ENCODE data around the gene ZBTB24.
A peak's percentile ranks its signal among the peaks of the same experiment; 100 is the strongest.
"Not testable (repeated sequence)": the region's sequence is repeated elsewhere in the genome, so short reads cannot be mapped to it uniquely, and the experiment has no call there.

ZBTB24 gene

GRCh38 chr6:109482905-109483734 is at the start of gene ZBTB24:
Gene ZBTB24 (minus strand): TSS chr6:109483219. CDS start chr6:109482026, 1,193 bp downstream.
- peak; percentile 79 to 97 for DNase-seq (ENCODE audit: low spot score in 2 of 2)
- Histone ChIP-seq H3K4me3 (peak within 1 kb of the TSS; percentile 67), H3K9me3 (no peaks in the 10 kb centered on the region), H3K36me3 (replicated peaks) (peaks cover 34% of the 10 kb centered on the region), H3K27me3 (ENCODE audit: low read depth) (no peaks in the 10 kb centered on the region), H3K4me1 (peaks cover 40% of the 10 kb centered on the region)
- in situ Hi-C loops (cut with MboI; ENCODE audit: low sequenced_read_pairs), result no loop called here

- in situ Hi-C loops (cut with MboI; ENCODE audit: low sequenced_read_pairs), result no loop called here
- peaks cover 12% of the 10 kb centered on the region for H3K27me3 ChIP-seq (ENCODE audit: low read depth)
- H3K4me1 ChIP-seq, result no peaks in the 10 kb centered on the region
- H3K4me3 ChIP-seq, result no peak overlapping the region
- H3K9me3 ChIP-seq, result no peaks in the 10 kb centered on the region; the same call in 1 of the 2 replicates
- H3K36me3 ChIP-seq (replicated peaks), result no peaks in the 10 kb centered on the region
- no peak for DNase-seq (ENCODE audit: low spot score in 2 of 2)
These were observed 48.4 kb upstream of the ZBTB24 start for GRCh38 chr6:109531446-109531845.

- no peaks in the 10 kb centered on the region; the same call in 1 of the 2 replicates for H3K9me3 ChIP-seq
- no peaks in the 10 kb centered on the region for H3K36me3 ChIP-seq (replicated peaks)
- peak; percentile 24 to 25 for DNase-seq (ENCODE audit: low spot score in 2 of 2)
- H3K27me3 ChIP-seq (ENCODE audit: low read depth), result peaks cover 10% of the 10 kb centered on the region
- no peak overlapping the region for H3K4me3 ChIP-seq
- H3K4me1 ChIP-seq, result no peaks in the 10 kb centered on the region
- in situ Hi-C loops (cut with MboI; ENCODE audit: low sequenced_read_pairs), result loop anchor here (10.0 kb wide), 2 partner anchors 517 to 867 kb away; no protein-coding TSS in a partner anchor
These were observed 45.0 kb upstream of the ZBTB24 start for GRCh38 chr6:109527989-109528388.

GRCh38 chr6:109526905-109527628 is 44.0 kb upstream of the ZBTB24 start:
- Histone ChIP-seq H3K9me3 (no peaks in the 10 kb centered on the region; the same call in 1 of the 2 replicates), H3K36me3 (replicated peaks) (no peaks in the 10 kb centered on the region), H3K27me3 (ENCODE audit: low read depth) (peaks cover 8% of the 10 kb centered on the region), H3K4me1 (no peaks in the 10 kb centered on the region), H3K4me3 (no peak overlapping the region)
- peak; percentile 72 for DNase-seq (ENCODE audit: low spot score in 2 of 2)
- in situ Hi-C loops (cut with MboI; ENCODE audit: low sequenced_read_pairs), result loop anchor here (10.0 kb wide), 2 partner anchors 518 to 868 kb away; no protein-coding TSS in a partner anchor

GRCh38 chr6:109524129-109524528 is 41.1 kb upstream of the ZBTB24 start:
- no peaks in the 10 kb centered on the region for H3K9me3 ChIP-seq
- in situ Hi-C loops (cut with MboI; ENCODE audit: low sequenced_read_pairs), result loop anchor here (10.0 kb wide), 2 partner anchors 521 to 871 kb away; no protein-coding TSS in a partner anchor
- H3K4me1 ChIP-seq, result no peaks in the 10 kb centered on the region
- no peak overlapping the region for H3K4me3 ChIP-seq
- no peaks in the 10 kb centered on the region for H3K36me3 ChIP-seq (replicated peaks)
- DNase-seq (ENCODE audit: low spot score in 2 of 2), result no peak
- H3K27me3 ChIP-seq (ENCODE audit: low read depth), result peaks cover 5% of the 10 kb centered on the region; the same call in 1 of the 2 replicates

GRCh38 chr6:109523478-109523877 is 40.5 kb upstream of the ZBTB24 start:
- Histone ChIP-seq H3K9me3 (no peaks in the 10 kb centered on the region), H3K27me3 (ENCODE audit: low read depth) (peaks cover 4% of the 10 kb centered on the region; the same call in 1 of the 2 replicates), H3K36me3 (replicated peaks) (no peaks in the 10 kb centered on the region), H3K4me3 (no peak overlapping the region), H3K4me1 (no peaks in the 10 kb centered on the region)
- in situ Hi-C loops (cut with MboI; ENCODE audit: low sequenced_read_pairs), result loop anchor here (10.0 kb wide), 2 partner anchors 521 to 871 kb away; no protein-coding TSS in a partner anchor
- DNase-seq (ENCODE audit: low spot score in 2 of 2), result no peak

GRCh38 chr6:109521080-109521479 is 38.1 kb upstream of the ZBTB24 start:
- no peaks in the 10 kb centered on the region for H3K36me3 ChIP-seq (replicated peaks)
- no peaks in the 10 kb centered on the region for H3K27me3 ChIP-seq (ENCODE audit: low read depth)
- in situ Hi-C loops (cut with MboI; ENCODE audit: low sequenced_read_pairs), result loop anchor here (10.0 kb wide), 2 partner anchors 524 to 874 kb away; no protein-coding TSS in a partner anchor
- no peaks in the 10 kb centered on the region for H3K9me3 ChIP-seq
- no peak for DNase-seq (ENCODE audit: low spot score in 2 of 2)
- no peak overlapping the region for H3K4me3 ChIP-seq
- H3K4me1 ChIP-seq, result no peaks in the 10 kb centered on the region

- H3K27me3 ChIP-seq (ENCODE audit: low read depth); H3K4me3 ChIP-seq; H3K4me1 ChIP-seq; DNase-seq (ENCODE audit: low spot score in 2 of 2); H3K9me3 ChIP-seq; H3K36me3 ChIP-seq (replicated peaks): not testable (repeated sequence)
- in situ Hi-C loops (cut with MboI; ENCODE audit: low sequenced_read_pairs), result loop anchor here (10.0 kb wide), 2 partner anchors 525 to 875 kb away; no protein-coding TSS in a partner anchor
These were observed 36.6 kb upstream of the ZBTB24 start for GRCh38 chr6:109519647-109520046.

GRCh38 chr6:109516929-109517328 is 33.9 kb upstream of the ZBTB24 start:
- in situ Hi-C loops (cut with MboI; ENCODE audit: low sequenced_read_pairs), result no loop called here
- H3K4me3 ChIP-seq, result no peak overlapping the region

GRCh38 chr6:109515781-109516409 is 32.9 kb upstream of the ZBTB24 start:
- in situ Hi-C loops (cut with MboI; ENCODE audit: low sequenced_read_pairs), result no loop called here
- H3K27me3 ChIP-seq (ENCODE audit: low read depth), result no peaks in the 10 kb centered on the region
- H3K9me3 ChIP-seq, result no peaks in the 10 kb centered on the region
- H3K4me3 ChIP-seq, result no peak overlapping the region
- DNase-seq (ENCODE audit: low spot score in 2 of 2), result no peak
- peaks cover 16% of the 10 kb centered on the region for H3K4me1 ChIP-seq
- no peaks in the 10 kb centered on the region for H3K36me3 ChIP-seq (replicated peaks)

More at GRCh38 chr6:109516929-109517328, 33.9 kb upstream of the ZBTB24 start:
- Histone ChIP-seq H3K27me3 (ENCODE audit: low read depth) (no peaks in the 10 kb centered on the region), H3K36me3 (replicated peaks) (no peaks in the 10 kb centered on the region), H3K9me3 (no peaks in the 10 kb centered on the region), H3K4me1 (peaks cover 16% of the 10 kb centered on the region)
- DNase-seq (ENCODE audit: low spot score in 2 of 2), result no peak

- peaks cover 16% of the 10 kb centered on the region for H3K4me1 ChIP-seq
- H3K36me3 ChIP-seq (replicated peaks), result no peaks in the 10 kb centered on the region
- H3K27me3 ChIP-seq (ENCODE audit: low read depth), result no peaks in the 10 kb centered on the region
- H3K4me3 ChIP-seq, result no peak overlapping the region
- H3K9me3 ChIP-seq, result peaks cover 2% of the 10 kb centered on the region; the same call in 1 of the 2 replicates
- no peak for DNase-seq (ENCODE audit: low spot score in 2 of 2)
- in situ Hi-C loops (cut with MboI; ENCODE audit: low sequenced_read_pairs), result no loop called here
These were observed 31.9 kb upstream of the ZBTB24 start for GRCh38 chr6:109514946-109515345.

- peaks cover 2% of the 10 kb centered on the region; the same call in 1 of the 2 replicates for H3K9me3 ChIP-seq
- H3K27me3 ChIP-seq (ENCODE audit: low read depth), result no peaks in the 10 kb centered on the region
- peak; percentile 36 to 78 for DNase-seq (ENCODE audit: low spot score in 2 of 2)
- in situ Hi-C loops (cut with MboI; ENCODE audit: low sequenced_read_pairs), result no loop called here
- no peak overlapping the region for H3K4me3 ChIP-seq
- peaks cover 17% of the 10 kb centered on the region for H3K4me1 ChIP-seq
- no peaks in the 10 kb centered on the region for H3K36me3 ChIP-seq (replicated peaks)
These were observed 30.6 kb upstream of the ZBTB24 start for GRCh38 chr6:109513571-109514071.

GRCh38 chr6:109512271-109512817 is 29.3 kb upstream of the ZBTB24 start:
- H3K4me3 ChIP-seq, result no peak overlapping the region
- peaks cover 30% of the 10 kb centered on the region for H3K4me1 ChIP-seq
- H3K27me3 ChIP-seq (ENCODE audit: low read depth), result no peaks in the 10 kb centered on the region
- in situ Hi-C loops (cut with MboI; ENCODE audit: low sequenced_read_pairs), result no loop called here
- no peaks in the 10 kb centered on the region for H3K36me3 ChIP-seq (replicated peaks)
- no peak for DNase-seq (ENCODE audit: low spot score in 2 of 2)
- peaks cover 2% of the 10 kb centered on the region; the same call in 1 of the 2 replicates for H3K9me3 ChIP-seq
